ENCODE results near the gene DGAT2L6.

- TF ChIP-seq POLR2AphosphoS5 (IDR thresholded peaks at IDR 0.05) (peak in 2 of 3 donors; percentile 7 to 41), CTCF (IDR thresholded peaks at IDR 0.05) (peak in 2 of 3 donors; percentile 36 to 54)
Measured at GRCh38 chrX:70133303-70134115, 43.8 kb upstream of the DGAT2L6 start, which contains the start of gene IGBP1.
